ENCODE data around the gene GNB1.

GNB1 gene

DNA sequence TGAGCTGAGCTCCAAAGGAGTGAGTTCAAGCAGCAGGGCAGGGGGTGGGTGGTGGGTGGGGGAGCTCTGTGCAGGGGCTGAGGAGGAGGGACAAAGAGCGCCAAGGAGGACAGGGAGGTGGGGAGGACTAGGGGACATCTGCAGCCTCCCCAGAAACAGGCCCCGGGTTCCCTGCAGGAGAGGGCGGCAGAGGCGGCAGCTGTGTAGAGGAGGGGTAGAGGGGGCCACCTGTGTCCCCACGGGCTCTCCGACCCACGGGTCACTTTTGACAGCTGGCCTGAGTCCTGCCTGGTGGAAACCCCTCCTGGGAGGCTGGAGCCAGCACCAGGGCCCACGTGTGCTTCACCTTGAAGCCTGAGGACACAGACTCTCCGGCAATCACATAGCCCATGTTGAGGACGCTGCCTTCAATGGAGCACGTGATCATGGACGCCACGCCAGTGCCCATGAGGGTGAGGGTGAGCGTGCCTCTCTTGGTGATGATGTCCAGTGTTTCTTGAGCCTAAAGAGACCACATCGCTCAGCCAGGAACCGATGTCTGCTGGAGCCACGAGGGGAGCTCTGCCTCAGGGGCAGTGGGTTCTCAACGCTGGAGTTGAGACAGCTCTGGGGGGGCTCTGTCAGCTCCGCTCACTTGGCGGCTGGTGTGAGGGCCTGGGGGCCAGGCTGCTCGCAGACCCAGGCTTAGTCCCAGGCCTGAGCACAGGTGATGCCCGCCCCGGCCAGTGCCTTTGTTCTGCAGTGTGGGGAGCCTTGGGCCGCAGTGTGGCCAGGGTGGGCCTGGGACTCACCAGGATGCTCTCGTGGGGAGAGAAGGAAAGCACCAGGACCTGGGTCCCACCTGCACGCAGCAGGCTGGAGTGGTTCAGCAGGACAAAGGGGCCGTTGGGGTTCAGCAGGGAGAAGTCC lies 34.8 kb upstream of the GNB1 start:
- no peak for DNase-seq (ENCODE audit: low spot score)
- peak overlapping the region; percentile 84 for H2AK5ac ChIP-seq (ENCODE audit: low read depth, low read length)
- peak overlapping the region; percentile 80 for H3K18ac ChIP-seq (ENCODE audit: low read length)
- no CpG with 5 or more reads among the region's 27 CpGs for WGBS, 2 donors (ENCODE audit: extremely low coverage in 2 of 2, insufficient read length in 2 of 2, insufficient replicate concordance in 1 of 2)
- no peak overlapping the region for H3K9ac ChIP-seq (ENCODE audit: low read depth, low read length, poor library complexity)
- no peak overlapping the region for H4K8ac ChIP-seq (ENCODE audit: low read depth, low read length)
- no peak overlapping the region for H4K91ac ChIP-seq (ENCODE audit: low read depth, low read length, poor library complexity)
- H3K4ac ChIP-seq (ENCODE audit: low read length) = no peak overlapping the region
- peak overlapping the region; percentile 71 for H3K14ac ChIP-seq (ENCODE audit: low read length)
- peaks cover 6% of the 10 kb centered on the region for H3K79me1 ChIP-seq (ENCODE audit: low read depth, low read length)
- no peak overlapping the region for H3K4me3 ChIP-seq (ENCODE audit: low read length in 2 of 2)
- peaks cover 0 to 11% (median 0%) of the 10 kb centered on the region in 3 experiments for H3K27me3 ChIP-seq (ENCODE audit: control insufficient read depth in 3 of 3, insufficient read depth in 3 of 3, low read depth in 1 of 3, low read length in 3 of 3)
- peak overlapping the region; percentile 96 for H3K23ac ChIP-seq (ENCODE audit: low read depth, low read length, poor library complexity)
- no peaks in the 10 kb centered on the region for H3K36me3 ChIP-seq (replicated peaks in 1 of 2; ENCODE audit: control insufficient read depth in 2 of 2, insufficient read depth in 2 of 2, low read length in 2 of 2)
- peak overlapping the region; percentile 90 for H2BK12ac ChIP-seq (ENCODE audit: low read length)
- H2BK15ac ChIP-seq (ENCODE audit: low read length) = peak overlapping the region; percentile 67
- H3K27ac ChIP-seq (replicated peaks; ENCODE audit: low read length) = no peak overlapping the region
- no peaks in the 10 kb centered on the region for H3K4me1 ChIP-seq (ENCODE audit: control insufficient read depth in 2 of 2, insufficient read depth in 1 of 2, low read depth in 1 of 2, low read length in 2 of 2)
- no peak overlapping the region for H3K4me2 ChIP-seq (ENCODE audit: insufficient read depth, low read length, poor library complexity, severe bottlenecking)
- H3K9me3 ChIP-seq (replicated peaks in 1 of 2; ENCODE audit: control insufficient read depth in 2 of 2, insufficient read depth in 1 of 2, low read depth in 1 of 2, low read length in 2 of 2) = peaks cover 0 to 2% of the 10 kb centered on the region in 2 donors
- peak overlapping the region; percentile 87 for H2BK120ac ChIP-seq (ENCODE audit: low read depth, low read length)
- peak overlapping the region; percentile 66 for H2BK5ac ChIP-seq (ENCODE audit: low read length)
- no peak overlapping the region for H2AFZ ChIP-seq (ENCODE audit: low read length)

DNA sequence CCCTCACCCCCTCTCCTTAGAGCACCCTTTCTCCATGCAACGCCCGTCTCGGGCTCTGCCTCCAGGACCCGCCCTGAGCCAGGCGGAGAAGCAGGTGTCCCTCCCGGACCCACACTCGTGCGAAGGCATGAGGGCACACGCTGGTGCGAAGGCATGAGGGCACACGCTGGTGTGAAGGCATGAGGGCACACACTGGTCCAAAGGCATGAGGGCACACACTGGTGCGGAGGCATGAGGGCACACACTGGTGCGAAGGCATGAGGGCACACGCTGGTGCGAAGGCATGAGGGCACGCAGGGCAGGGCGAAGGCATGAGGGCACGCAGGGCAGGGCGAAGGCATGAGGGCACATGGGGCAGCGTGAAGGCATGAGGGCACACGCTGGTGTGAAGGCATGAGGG lies 34.0 kb upstream of the GNB1 start:
- Histone ChIP-seq H2BK120ac (ENCODE audit: low read depth, low read length) (peak overlapping the region; percentile 87), H4K91ac (ENCODE audit: low read depth, low read length, poor library complexity) (no peak overlapping the region), H3K4me3 (ENCODE audit: low read length in 2 of 2) (peak overlapping the region in 1 of 2 donors; percentile 59), H2BK5ac (ENCODE audit: low read length) (no peak overlapping the region), H3K36me3 (replicated peaks in 1 of 2; ENCODE audit: control insufficient read depth in 2 of 2, insufficient read depth in 2 of 2, low read length in 2 of 2) (no peaks in the 10 kb centered on the region), H3K27ac (replicated peaks; ENCODE audit: low read length) (no peak overlapping the region), H2BK12ac (ENCODE audit: low read length) (peak overlapping the region; percentile 90), H2AFZ (ENCODE audit: low read length) (no peak overlapping the region), H3K4ac (ENCODE audit: low read length) (peak overlapping the region; percentile 66), H3K4me1 (ENCODE audit: control insufficient read depth in 2 of 2, insufficient read depth in 1 of 2, low read depth in 1 of 2, low read length in 2 of 2) (peaks cover under 1% of the 10 kb centered on the region in 2 donors), H3K27me3 (ENCODE audit: control insufficient read depth in 3 of 3, insufficient read depth in 3 of 3, low read depth in 1 of 3, low read length in 3 of 3) (peaks cover 0 to 11% (median 3%) of the 10 kb centered on the region in 3 experiments), H3K4me2 (ENCODE audit: insufficient read depth, low read length, poor library complexity, severe bottlenecking) (no peak overlapping the region), H3K9ac (ENCODE audit: low read depth, low read length, poor library complexity) (peak overlapping the region; percentile 21), H3K23ac (ENCODE audit: low read depth, low read length, poor library complexity) (peak overlapping the region; percentile 96), H2BK15ac (ENCODE audit: low read length) (peak overlapping the region; percentile 81), H3K79me1 (ENCODE audit: low read depth, low read length) (peaks cover 11% of the 10 kb centered on the region), H2AK5ac (ENCODE audit: low read depth, low read length) (peak overlapping the region; percentile 75), H3K14ac (ENCODE audit: low read length) (peak overlapping the region; percentile 71), H3K18ac (ENCODE audit: low read length) (peak overlapping the region; percentile 71), H3K9me3 (replicated peaks in 1 of 2; ENCODE audit: control insufficient read depth in 2 of 2, insufficient read depth in 1 of 2, low read depth in 1 of 2, low read length in 2 of 2) (peaks cover 0 to 2% of the 10 kb centered on the region in 2 donors), H4K8ac (ENCODE audit: low read depth, low read length) (peak overlapping the region; percentile 43)
- no peak for DNase-seq (ENCODE audit: low spot score)
- WGBS, 2 donors (ENCODE audit: extremely low coverage in 2 of 2, insufficient read length in 2 of 2, insufficient replicate concordance in 1 of 2) = no CpG with 5 or more reads among the region's 21 CpGs

DNA sequence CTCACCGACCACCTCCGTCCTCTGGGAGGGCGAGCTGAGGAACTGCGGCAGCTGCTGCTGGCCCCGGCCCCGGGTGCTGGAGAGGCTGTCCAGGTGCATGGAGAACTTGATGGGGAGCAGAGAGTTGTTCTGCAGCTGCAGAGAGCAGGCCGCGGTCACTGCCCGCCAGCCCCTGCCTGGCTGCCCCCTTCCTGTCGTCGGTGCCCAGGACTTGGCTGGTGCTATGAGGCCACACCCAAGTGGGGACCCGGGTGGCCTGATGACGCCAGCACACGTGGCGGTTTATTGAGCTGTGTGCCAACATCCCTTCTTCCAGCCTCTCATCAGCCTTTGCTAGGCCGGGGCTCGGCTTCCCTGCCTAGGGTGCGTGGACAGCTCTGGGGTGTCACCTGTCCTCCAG lies 33.5 kb upstream of the GNB1 start:
- H3K9ac ChIP-seq (ENCODE audit: low read depth, low read length, poor library complexity) = no peak overlapping the region
- peak overlapping the region; percentile 80 for H3K18ac ChIP-seq (ENCODE audit: low read length)
- H3K4me2 ChIP-seq (ENCODE audit: insufficient read depth, low read length, poor library complexity, severe bottlenecking) = no peak overlapping the region
- peaks cover 3% of the 10 kb centered on the region in 2 donors for H3K4me1 ChIP-seq (ENCODE audit: control insufficient read depth in 2 of 2, insufficient read depth in 1 of 2, low read depth in 1 of 2, low read length in 2 of 2)
- H3K23ac ChIP-seq (ENCODE audit: low read depth, low read length, poor library complexity) = peak overlapping the region; percentile 96
- H3K4me3 ChIP-seq (ENCODE audit: low read length in 2 of 2) = no peak overlapping the region
- peak overlapping the region; percentile 81 for H2BK15ac ChIP-seq (ENCODE audit: low read length)
- peaks cover 11% of the 10 kb centered on the region for H3K79me1 ChIP-seq (ENCODE audit: low read depth, low read length)
- no peak overlapping the region for H4K8ac ChIP-seq (ENCODE audit: low read depth, low read length)
- H3K27ac ChIP-seq (replicated peaks; ENCODE audit: low read length) = no peak overlapping the region
- H3K9me3 ChIP-seq (replicated peaks in 1 of 2; ENCODE audit: control insufficient read depth in 2 of 2, insufficient read depth in 1 of 2, low read depth in 1 of 2, low read length in 2 of 2) = peaks cover 0 to 2% of the 10 kb centered on the region in 2 donors
- WGBS, 2 donors (ENCODE audit: extremely low coverage in 2 of 2, insufficient read length in 2 of 2, insufficient replicate concordance in 1 of 2) = no CpG with 5 or more reads among the region's 18 CpGs
- H2BK12ac ChIP-seq (ENCODE audit: low read length) = no peak overlapping the region
- no peak for DNase-seq (ENCODE audit: low spot score)
- peak overlapping the region; percentile 87 for H2BK120ac ChIP-seq (ENCODE audit: low read depth, low read length)
- no peak overlapping the region for H2AFZ ChIP-seq (ENCODE audit: low read length)
- no peaks in the 10 kb centered on the region for H3K36me3 ChIP-seq (replicated peaks in 1 of 2; ENCODE audit: control insufficient read depth in 2 of 2, insufficient read depth in 2 of 2, low read length in 2 of 2)
- H2BK5ac ChIP-seq (ENCODE audit: low read length) = peak overlapping the region; percentile 39
- H2AK5ac ChIP-seq (ENCODE audit: low read depth, low read length) = peak overlapping the region; percentile 75
- peaks cover 0 to 11% (median 3%) of the 10 kb centered on the region in 3 experiments for H3K27me3 ChIP-seq (ENCODE audit: control insufficient read depth in 3 of 3, insufficient read depth in 3 of 3, low read depth in 1 of 3, low read length in 3 of 3)
- peak overlapping the region; percentile 94 for H3K14ac ChIP-seq (ENCODE audit: low read length)
- H3K4ac ChIP-seq (ENCODE audit: low read length) = no peak overlapping the region
- no peak overlapping the region for H4K91ac ChIP-seq (ENCODE audit: low read depth, low read length, poor library complexity)
